ES-I3 (cell line): ENCODE measurements around the gene SEMA4C.
A peak's percentile ranks its signal among the peaks of the same experiment; 100 is the strongest.

Experiments used
- H3K36me3 ChIP-seq: 2 replicates; pipeline ENCODE4 v1.6.1; 2013; ENCODE audit warnings: mild to moderate bottlenecking, low read length, control low read depth, moderate library complexity; ENCODE audit not compliant: insufficient read depth
- H3K4me1 ChIP-seq: 2 replicates; pipeline ENCODE4 v1.6.1; 2013; ENCODE audit warnings: mild to moderate bottlenecking, control low read depth, low read length; ENCODE audit not compliant: insufficient read depth
- H3K9ac ChIP-seq: 2 replicates; pipeline ENCODE4 v1.6.1; 2013; ENCODE audit warnings: low read depth, mild to moderate bottlenecking, low read length, moderate library complexity
- H3K9me3 ChIP-seq: 2 replicates; pipeline ENCODE4 v1.6.1; 2013; ENCODE audit warnings: mild to moderate bottlenecking, low read length, moderate library complexity; ENCODE audit not compliant: control insufficient read depth, insufficient read depth

Gene SEMA4C

GRCh38 chr2:96824079-96824870 is 45.6 kb downstream of the SEMA4C start:
- peaks cover 7% of the 10 kb centered on the region for H3K36me3 ChIP-seq
- 0 out of 2 replicates have a peak, but pooled peaks cover 4% of the 10 kb centered on the region for H3K4me1 ChIP-seq
- no peaks in the 10 kb centered on the region for H3K9me3 ChIP-seq
- no peak overlapping the region for H3K9ac ChIP-seq

GRCh38 chr2:96823198-96823597 is 46.7 kb downstream of the SEMA4C start:
- Histone ChIP-seq H3K9me3 (no peaks in the 10 kb centered on the region), H3K4me1 (0 out of 2 replicates have a peak, but pooled peaks cover 5% of the 10 kb centered on the region), H3K36me3 (peaks cover 7% of the 10 kb centered on the region), H3K9ac (no peak overlapping the region)

- H3K9me3 ChIP-seq: no peaks in the 10 kb centered on the region
- H3K4me1 ChIP-seq: 0 out of 2 replicates have a peak, but pooled peaks cover 5% of the 10 kb centered on the region
- no peak overlapping the region for H3K9ac ChIP-seq
- peaks cover 4% of the 10 kb centered on the region for H3K36me3 ChIP-seq
These were observed 47.1 kb downstream of the SEMA4C start for GRCh38 chr2:96822786-96823185.

- no peaks in the 10 kb centered on the region; the same call in 1 of the 2 replicates for H3K36me3 ChIP-seq
- H3K9ac ChIP-seq: no peak overlapping the region
- no peaks in the 10 kb centered on the region for H3K9me3 ChIP-seq
- H3K4me1 ChIP-seq: 0 out of 2 replicates have a peak, but pooled peaks cover 5% of the 10 kb centered on the region
These were observed 48.7 kb downstream of the SEMA4C start for GRCh38 chr2:96821113-96821675.

- Histone ChIP-seq H3K36me3 (no peaks in the 10 kb centered on the region; the same call in 1 of the 2 replicates), H3K9ac (no peak overlapping the region), H3K9me3 (no peaks in the 10 kb centered on the region), H3K4me1 (0 out of 2 replicates have a peak, but pooled peaks cover 5% of the 10 kb centered on the region)
These were observed 49.9 kb downstream of the SEMA4C start for GRCh38 chr2:96819876-96820511.

- no peak overlapping the region for H3K9ac ChIP-seq
- no peaks in the 10 kb centered on the region for H3K9me3 ChIP-seq
- H3K4me1 ChIP-seq: 0 out of 2 replicates have a peak, but pooled peaks cover 5% of the 10 kb centered on the region
- H3K36me3 ChIP-seq: no peaks in the 10 kb centered on the region; the same call in 1 of the 2 replicates
These were observed 50.6 kb downstream of the SEMA4C start for GRCh38 chr2:96819128-96819875.

- no peaks in the 10 kb centered on the region for H3K9me3 ChIP-seq
- peak overlapping the region; percentile 75; the same call in 1 of the 2 replicates for H3K9ac ChIP-seq
- H3K4me1 ChIP-seq: 0 out of 2 replicates have a peak, but pooled peaks cover 5% of the 10 kb centered on the region
- H3K36me3 ChIP-seq: no peaks in the 10 kb centered on the region
These were observed 52.0 kb downstream of the SEMA4C start for GRCh38 chr2:96817882-96818281.

- Histone ChIP-seq H3K4me1 (0 out of 2 replicates have a peak, but pooled peaks cover 5% of the 10 kb centered on the region), H3K9ac (peak overlapping the region; percentile 75), H3K9me3 (no peaks in the 10 kb centered on the region), H3K36me3 (no peaks in the 10 kb centered on the region)
These were observed 52.8 kb downstream of the SEMA4C start for GRCh38 chr2:96816836-96817702.

GRCh38 chr2:96816127-96816835 is 53.6 kb downstream of the SEMA4C start, which contains the start of gene CNNM3:
Gene CNNM3, plus strand, starts transcription at chr2:96816268. Its CDS starts 10 bp downstream, at chr2:96816278.
- no peaks in the 10 kb centered on the region for H3K9me3 ChIP-seq
- 0 out of 2 replicates have a peak, but pooled peaks cover 5% of the 10 kb centered on the region for H3K4me1 ChIP-seq
- H3K9ac ChIP-seq: peak within 1 kb of the TSS; percentile 75
- no peaks in the 10 kb centered on the region for H3K36me3 ChIP-seq

GRCh38 chr2:96815326-96816126 is 54.4 kb downstream of the SEMA4C start:
- Histone ChIP-seq H3K9me3 (no peaks in the 10 kb centered on the region), H3K9ac (peak overlapping the region; percentile 67), H3K36me3 (no peaks in the 10 kb centered on the region), H3K4me1 (0 out of 2 replicates have a peak, but pooled peaks cover 5% of the 10 kb centered on the region)

- H3K9me3 ChIP-seq: no peaks in the 10 kb centered on the region
- no peak overlapping the region for H3K9ac ChIP-seq
- H3K36me3 ChIP-seq: no peaks in the 10 kb centered on the region
- no peaks in the 10 kb centered on the region for H3K4me1 ChIP-seq
These were observed 56.2 kb downstream of the SEMA4C start for GRCh38 chr2:96813656-96814055.

- H3K36me3 ChIP-seq: no peaks in the 10 kb centered on the region
- no peaks in the 10 kb centered on the region for H3K4me1 ChIP-seq
- H3K9ac ChIP-seq: no peak overlapping the region
- H3K9me3 ChIP-seq: no peaks in the 10 kb centered on the region
These were observed 58.0 kb downstream of the SEMA4C start for GRCh38 chr2:96811917-96812316.
